NCI-H82 treated with DMSO at 0.1 percent for 48 hours (cell line): ENCODE results near the gene ST14.
"Not testable (repeated sequence)": the region's sequence is repeated elsewhere in the genome, so short reads cannot be mapped to it uniquely, and the experiment has no call there.

Experiments
- DNase-seq: peaks from one replicate; lab custom pipeline; 2025; ENCODE audit not compliant: unreplicated experiment; lab: John Stamatoyannopoulos, UW

ST14 gene

DNA sequence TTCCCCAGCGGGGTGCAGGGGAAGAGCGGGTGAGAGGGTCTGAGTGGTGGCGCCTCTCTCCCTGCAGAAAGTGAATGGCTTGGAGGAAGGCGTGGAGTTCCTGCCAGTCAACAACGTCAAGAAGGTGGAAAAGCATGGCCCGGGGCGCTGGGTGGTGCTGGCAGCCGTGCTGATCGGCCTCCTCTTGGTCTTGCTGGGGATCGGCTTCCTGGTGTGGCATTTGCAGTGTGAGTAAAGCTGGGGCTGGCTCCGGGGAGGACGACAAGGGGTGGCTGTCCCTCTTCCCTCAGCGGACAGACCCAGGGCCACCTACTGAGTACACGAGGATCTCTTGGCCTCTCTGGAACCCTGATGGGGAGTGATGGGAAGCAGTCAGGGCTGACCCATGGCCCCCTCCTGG is 28.5 kb downstream of the ST14 start:
- no peak for DNase-seq

DNA sequence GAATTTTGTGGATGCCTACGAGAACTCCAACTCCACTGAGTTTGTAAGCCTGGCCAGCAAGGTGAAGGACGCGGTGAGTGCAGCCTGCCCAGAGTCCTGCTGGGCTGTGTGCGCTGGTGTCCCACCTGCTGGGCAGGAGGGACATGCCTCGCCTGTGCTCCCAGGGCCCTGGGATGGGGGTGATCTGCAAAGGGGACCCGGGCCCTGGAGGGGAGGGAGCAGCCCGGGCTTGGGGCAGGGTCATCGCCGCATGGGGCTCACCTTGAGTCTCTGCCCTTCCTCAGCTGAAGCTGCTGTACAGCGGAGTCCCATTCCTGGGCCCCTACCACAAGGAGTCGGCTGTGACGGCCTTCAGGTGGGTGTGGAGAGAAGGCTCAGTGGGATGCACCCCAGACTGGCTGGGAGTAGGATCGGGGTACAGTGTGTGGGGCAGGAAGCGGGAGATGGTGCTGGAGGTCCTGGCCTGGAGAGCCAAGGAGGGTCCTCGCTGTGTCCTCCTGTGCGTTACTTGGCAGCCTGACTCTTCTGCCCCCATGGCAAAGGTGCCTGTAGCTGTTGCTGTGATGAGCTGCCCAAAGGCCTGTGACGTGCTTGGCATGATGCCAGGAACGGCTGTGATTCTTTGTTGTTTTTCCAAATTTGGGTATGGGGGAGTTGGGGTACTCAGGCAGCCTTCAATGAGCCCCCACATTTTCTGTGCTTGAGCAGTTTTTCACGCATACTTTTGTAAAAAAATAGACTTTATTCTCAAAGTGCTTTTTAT is 29.2 kb downstream of the ST14 start:
- no peak for DNase-seq

DNA sequence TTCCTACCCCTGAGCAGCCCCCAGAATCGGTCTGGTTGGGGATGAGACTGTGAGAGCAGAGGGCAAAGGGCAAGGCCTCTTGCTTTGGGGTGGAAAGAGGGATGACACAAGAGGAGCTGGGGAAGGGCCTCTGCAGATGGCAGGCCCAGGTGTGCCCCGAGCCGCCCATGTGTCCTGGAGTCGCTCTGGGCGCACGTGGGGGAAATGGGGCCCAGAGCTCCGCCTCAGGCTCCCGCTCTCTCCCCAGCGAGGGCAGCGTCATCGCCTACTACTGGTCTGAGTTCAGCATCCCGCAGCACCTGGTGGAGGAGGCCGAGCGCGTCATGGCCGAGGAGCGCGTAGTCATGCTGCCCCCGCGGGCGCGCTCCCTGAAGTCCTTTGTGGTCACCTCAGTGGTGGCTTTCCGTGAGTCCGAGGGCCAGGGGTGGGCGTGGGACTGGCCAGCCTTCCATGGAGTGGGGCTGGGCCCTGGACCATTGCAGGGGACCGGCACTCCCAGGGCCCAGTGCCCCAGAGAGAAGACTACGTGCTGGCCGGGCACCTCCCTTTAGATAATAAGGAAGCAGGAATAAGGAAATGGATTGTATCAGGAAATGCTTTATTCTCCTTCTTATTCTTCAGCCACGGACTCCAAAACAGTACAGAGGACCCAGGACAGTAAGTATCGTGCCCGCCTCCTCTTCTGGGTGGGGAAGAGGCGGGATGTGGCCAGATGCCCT is 30.1 kb downstream of the ST14 start:
- DNase-seq, result no peak

DNA sequence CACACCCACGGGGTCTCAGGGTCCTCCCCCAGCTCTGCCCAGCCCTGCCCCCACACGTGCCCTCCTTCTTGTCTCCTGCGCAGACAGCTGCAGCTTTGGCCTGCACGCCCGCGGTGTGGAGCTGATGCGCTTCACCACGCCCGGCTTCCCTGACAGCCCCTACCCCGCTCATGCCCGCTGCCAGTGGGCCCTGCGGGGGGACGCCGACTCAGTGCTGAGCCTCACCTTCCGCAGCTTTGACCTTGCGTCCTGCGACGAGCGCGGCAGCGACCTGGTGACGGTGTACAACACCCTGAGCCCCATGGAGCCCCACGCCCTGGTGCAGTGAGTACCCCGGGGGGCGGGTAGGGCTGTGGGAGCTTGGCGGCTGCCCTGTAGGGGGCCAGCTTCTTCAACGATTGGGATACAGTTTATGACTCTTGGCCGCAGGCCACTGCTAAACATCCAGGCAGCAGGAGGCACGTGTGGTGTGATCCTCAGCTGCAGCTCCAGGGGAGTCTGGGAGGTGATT is 30.8 kb downstream of the ST14 start:
- no peak for DNase-seq

DNA sequence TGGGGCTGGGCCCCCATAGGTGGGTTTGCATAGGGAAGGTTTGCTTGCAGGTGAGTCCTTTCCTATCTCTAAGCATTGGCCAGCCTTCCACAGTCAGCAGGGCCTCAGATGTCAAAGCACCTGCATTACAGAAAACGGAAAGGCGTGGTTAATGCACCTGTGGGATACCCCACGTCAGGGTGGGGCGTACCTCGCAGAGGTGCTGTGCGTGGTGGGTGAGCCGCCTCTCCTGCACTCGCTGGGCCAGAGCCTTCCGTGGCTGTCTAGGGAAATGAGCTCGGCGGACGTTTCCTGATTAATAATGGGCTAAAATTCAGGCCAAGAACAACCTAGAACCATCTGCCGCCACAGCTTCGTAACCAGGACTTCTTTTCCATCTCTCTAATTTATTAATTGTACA is 32.3 kb downstream of the ST14 start:
- DNase-seq, result no peak

DNA sequence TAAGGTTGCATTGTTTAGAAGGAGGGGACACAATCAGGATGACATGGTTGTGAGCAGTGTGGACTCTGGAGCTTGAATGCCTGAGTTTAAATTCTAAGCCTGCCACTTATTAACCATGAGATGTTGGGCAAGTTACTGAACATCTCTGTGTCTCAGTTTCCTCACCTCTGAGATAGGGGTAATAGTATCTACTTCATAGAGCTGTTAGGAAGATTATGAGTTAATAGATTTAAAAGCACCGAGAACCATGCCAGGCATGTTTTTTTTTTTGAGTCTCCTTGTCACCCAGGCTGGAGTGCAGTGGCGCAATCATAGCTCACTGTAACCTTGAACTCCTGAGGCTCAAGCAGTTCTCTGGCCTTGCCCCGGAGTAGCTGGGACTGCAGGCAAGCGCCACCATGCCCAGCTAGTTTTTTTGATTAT is 33.3 kb downstream of the ST14 start:
- no peak for DNase-seq

DNA sequence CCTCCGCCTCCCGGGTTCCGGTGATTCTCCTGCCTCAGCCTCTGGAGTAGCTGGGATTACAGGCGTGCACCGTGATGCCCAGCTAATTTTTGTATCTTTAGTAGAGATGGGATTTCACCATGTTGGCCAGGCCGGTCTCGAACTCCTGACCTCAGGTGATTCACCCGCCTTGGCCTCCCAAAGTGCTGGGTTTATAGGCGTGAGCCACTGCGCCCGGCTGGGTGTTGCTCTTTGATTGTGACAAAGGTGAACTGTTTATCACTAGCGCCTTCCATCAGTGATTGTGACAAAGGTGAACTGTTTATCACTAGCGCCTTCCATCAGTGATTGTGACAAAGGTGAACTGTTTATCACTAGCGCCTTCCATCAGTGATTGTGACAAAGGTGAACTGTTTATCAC is 34.0 kb downstream of the ST14 start:
- not testable (repeated sequence) for DNase-seq

DNA sequence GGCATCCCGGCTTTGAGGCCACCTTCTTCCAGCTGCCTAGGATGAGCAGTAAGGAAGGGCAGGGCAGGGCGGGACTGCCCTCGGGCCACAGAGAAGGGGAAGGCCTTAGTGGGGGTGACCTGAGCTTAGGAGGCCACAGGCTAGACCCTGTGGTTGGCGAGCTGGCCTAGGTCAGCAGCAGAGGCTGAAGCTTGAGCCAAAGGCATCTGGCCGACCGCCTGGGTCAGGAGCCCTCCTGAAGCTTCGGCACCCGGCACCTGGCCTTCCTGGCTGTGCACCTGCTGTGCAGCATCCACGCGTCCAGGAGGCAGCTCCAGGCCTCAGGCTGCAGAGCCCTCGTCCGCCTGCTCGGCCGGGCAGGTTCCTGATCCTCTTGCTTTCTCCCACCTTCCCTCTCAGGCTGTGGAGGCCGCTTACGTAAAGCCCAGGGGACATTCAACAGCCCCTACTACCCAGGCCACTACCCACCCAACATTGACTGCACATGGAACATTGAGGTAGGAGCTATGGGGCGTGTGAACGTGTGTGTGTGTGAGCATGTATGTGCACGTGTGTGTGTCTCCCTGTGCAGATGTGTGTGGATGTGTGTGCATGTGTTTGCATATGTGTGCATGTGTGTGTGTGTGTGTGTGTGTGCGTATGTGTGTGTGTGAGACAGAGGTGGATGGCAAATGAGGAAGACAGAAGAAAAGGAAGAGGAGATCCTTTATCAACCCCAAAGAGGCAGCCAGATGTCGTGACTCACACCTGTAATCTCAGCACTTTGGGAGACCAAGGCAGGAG is 34.9 kb downstream of the ST14 start:
- no peak for DNase-seq

DNA sequence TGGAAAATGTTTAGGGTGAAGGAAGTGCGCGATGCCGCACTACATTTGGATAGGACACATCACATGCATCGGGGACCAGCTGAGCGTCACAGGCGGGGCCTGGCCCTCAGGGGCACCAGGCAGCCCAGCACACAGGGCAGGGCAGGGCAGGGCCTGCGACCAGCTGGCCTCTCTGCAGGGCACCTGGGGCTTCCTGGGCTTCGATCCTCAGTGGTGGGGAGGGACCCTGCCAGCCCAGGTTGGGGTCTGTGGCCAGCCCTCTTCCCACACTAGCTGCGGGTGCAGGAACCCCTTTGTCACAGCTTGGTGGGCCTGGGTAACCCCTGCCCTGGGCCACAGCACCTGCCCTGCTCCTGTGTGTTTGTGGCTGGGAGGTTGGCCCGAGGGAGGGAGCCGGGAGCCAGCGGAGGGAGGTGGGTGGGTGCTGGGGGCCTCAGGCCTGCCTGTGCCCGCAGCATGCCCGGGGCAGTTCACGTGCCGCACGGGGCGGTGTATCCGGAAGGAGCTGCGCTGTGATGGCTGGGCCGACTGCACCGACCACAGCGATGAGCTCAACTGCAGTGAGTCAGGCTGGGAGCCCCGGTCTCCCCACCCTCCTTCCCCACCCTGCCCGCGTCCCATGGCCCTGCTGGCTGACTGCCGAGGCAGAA is 37.9 kb downstream of the ST14 start:
- DNase-seq, result no peak

DNA sequence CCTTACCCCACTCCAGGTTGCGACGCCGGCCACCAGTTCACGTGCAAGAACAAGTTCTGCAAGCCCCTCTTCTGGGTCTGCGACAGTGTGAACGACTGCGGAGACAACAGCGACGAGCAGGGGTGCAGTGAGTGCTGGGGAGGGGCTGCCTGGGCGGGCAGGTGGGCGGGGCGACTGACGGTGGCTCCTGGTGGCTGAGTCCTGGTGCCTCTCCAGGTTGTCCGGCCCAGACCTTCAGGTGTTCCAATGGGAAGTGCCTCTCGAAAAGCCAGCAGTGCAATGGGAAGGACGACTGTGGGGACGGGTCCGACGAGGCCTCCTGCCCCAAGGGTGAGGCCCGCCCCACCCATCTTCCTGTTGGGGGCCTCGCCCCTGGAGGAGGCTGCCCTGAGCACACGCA is 38.7 kb downstream of the ST14 start:
- no peak for DNase-seq

DNA sequence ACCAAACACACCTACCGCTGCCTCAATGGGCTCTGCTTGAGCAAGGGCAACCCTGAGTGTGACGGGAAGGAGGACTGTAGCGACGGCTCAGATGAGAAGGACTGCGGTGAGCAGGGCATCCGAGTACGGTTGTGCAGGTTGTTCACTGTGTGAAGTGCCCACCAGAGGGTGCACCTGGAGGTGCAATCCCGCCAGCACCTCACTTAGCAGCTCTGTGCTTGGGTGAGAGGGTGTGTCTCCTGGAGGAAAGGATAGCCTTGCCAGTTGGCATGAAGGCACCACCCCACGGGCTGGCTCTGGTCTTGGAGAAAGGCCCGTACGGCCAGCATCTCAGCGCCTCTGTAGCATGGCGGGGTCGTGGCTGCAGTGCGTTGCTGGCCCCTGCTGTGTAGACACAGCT is 39.4 kb downstream of the ST14 start:
- DNase-seq, result no peak

DNA sequence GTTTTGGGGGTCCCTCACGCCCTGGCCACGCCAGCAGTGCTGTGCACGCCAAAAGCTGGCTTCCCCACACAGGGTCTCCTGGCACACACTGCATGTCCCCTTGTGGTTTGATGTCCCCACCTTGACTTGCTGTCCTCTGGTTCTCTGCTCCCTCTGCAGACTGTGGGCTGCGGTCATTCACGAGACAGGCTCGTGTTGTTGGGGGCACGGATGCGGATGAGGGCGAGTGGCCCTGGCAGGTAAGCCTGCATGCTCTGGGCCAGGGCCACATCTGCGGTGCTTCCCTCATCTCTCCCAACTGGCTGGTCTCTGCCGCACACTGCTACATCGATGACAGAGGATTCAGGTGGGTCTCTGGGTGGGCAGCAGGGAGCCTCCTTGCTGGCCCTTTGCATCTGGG is 40.2 kb downstream of the ST14 start:
- DNase-seq, result no peak

DNA sequence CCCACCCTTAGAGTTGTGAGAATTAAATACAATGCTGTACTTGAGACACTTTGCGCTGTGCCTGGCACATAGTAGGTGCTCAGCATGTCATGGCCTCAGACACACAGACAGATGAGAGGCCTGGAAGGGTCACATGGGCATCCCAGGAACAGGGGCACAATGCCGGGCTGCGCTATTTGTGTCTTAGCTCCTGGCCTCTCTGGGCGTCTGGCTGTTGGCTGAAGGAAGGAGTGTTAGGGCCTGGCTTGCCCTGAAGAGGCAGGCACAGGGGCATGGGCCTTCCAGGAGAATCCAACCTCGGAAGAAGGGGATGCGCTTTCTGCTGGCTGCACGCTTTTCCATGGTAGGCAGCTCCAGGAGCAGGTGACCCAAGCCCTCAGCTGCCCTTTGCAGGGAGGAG is 41.4 kb downstream of the ST14 start:
- DNase-seq, result no peak

DNA sequence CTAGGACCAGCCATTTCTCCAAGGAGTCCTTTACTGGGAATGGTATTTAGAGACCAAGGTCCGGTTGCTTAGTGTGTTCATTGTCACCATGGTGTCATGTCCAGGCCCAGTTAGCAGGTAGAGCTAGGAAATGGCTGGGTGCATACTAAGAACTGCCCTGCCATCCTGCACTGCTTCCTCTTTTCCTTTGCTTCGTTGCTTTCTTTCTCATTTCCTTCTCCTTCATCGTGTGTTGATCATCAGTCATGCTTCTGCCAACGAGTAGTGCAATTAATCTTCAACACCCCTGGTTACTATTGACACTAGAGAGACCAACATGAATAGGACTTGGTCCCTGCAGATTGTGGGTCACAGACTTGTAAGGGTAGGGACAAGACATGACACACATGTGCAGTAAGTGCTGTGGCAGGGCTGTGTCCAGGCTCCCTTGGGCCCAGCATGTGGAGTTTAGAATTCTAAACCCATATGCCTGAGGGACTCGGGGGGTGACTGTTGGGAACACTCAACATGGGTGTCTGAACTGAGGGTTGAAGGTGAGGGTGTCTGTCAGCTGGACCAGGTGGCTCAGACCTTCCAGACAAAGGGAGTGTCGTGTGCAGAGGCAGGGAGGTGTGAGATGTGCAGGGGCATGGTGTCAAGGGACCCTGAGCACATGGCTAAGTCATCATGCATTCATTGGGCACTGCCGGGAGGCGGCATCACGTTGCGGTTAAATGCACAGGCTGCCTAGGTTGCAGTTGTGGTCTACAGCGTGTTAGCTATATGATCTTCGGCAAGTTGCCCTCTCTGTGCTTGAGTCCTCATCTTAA is 42.6 kb downstream of the ST14 start:
- DNase-seq, result no peak

DNA sequence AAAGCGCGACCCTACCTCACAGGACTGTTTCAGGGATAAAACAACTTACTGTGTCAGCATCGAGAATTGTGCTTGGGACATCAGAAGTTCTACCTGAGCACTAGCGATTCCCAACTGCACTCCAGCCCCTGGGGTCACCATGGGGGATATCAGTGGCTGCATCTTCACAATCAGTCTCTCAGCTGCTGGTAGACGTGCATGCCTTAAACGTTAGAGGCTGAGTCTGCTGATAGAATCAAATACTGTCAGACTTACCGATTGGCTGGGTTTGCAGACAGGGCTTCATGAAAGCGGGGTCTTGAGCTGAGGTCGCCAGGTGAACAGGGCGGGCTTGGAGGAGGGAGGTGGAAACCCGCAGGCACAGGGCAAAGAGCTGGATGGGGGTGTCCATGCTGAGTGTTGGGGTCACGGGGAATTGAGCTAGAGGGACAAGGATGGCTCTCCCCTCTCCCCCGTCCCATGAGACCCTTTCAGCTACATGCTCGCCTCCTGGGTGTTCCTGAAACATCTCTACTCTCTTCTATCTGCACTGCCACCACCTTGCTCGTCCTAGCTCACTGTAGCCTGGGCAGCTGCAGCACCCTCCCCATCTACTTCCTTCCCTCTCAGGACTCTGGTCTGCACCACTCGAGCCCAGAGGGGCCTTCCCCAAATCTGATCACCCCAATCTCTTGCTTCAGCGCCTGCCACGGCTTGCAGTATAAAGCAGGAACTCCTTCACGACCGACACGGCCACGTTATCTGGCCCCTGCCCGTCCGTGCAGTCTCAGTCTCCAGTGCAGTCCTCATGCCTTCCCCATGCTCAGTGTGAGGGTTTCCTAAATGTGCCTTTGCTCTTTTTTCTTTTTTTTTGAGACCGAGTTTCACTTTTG is 43.5 kb downstream of the ST14 start:
- DNase-seq, result no peak

DNA sequence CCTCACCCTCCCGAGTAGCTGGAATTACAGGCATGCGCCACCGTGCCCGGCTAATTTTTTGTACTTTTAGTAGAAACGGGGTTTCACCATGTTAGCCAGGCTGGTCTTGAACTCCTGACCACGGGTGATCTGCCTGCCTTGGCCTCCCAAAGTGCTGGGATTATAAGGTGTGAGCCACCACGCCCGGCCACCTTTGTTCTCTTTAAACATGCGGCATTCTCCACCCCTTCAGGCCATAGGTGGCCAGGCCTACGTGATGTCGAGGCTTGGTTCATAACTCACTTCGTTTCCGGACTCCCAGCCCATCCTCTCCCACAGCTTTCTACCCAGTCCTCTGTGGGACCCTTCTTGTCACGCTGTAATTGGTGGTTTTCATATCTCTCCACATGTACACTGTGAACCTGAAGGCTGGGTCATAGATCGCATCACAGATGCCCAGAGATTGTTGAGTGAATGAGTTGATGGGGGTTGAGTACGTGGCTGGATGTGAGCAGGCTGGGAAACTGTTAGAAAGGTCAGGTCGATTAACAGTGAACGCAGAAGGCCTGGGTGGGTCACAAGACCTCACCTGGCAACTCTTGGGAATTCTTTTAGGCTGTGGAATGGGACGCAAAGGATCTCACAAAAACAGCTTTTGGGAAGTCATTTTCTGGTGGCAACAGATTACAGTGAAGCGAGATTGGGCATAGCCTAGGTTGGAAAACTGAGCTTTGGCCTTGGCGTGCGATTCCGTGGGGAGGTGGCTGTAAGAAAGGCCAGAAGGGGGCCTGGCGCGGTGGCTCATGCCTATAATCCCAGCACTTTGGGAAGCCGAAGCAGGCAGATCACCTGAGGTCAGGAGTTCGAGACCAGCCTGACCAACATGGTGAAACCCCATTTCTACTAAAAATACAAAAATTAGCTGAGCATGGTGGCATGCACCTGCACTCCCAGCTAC is 44.5 kb downstream of the ST14 start:
- DNase-seq, result no peak

DNA sequence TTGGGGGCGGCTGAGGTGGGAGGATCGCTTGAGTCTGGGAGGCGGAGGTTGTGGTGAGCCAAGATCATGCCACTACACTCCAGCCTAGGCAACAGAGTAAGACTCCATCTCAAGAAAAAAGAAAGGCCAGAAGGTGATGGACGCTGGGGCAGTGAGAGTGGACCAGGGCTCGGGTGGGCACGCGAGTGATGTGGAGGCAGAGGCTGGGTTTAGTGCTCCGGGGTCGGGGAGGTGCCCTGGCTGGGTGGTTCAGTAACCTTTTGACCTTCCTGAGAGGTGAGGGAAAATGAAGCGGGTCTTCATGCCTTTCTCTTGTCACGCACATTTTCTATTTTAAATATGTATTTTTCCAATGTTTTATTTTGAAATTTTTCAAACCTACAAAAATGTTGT is 45.1 kb downstream of the ST14 start:
- no peak for DNase-seq

DNA sequence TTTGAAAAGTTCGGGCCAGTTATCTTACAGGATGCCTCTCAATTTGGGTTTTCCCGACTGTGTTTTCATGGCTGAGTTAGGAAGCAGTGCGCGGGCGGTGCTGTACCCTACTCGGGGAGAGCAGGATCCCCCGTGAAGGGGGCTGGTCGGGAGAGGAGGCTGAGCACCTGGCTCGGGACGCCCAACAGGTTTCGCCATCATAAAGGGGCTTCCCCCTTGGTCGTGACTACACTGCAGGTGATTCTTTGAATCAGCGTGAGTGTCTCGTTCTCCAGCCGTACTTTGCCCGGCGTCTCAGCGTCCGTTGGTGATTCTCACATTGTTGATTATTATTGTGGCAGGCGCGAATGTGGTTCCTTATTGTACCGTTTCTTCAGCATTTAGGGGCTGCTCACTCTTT is 46.6 kb downstream of the ST14 start:
- DNase-seq, result no peak
